Motor neuron (in vitro differentiated cells): ENCODE measurements around the gene DPYD. TPM values are rescaled to one million over a fixed set of nuclear protein-coding genes. Genes with fewer than 3 reads are reported as not detected.

Experiments used
- ATAC-seq, 8 experiments: fragments of 200-7000 bp; cut with Tn5 transposase; replicated peaks in 6 of 8; 2 replicates each; pipeline ENCODE4 v1.8.0; 2021; ENCODE audit warnings: mild to moderate bottlenecking in 8 of 8, moderate library complexity in 8 of 8
- H3K27ac ChIP-seq, 2 donors: fragments of 250-450 bp; sonication (Bioruptor Pico); 2 replicates each; pipeline ENCODE4 v1.9.0; 2021; ENCODE audit warnings: antibody characterized with exemption in 2 of 2, mild to moderate bottlenecking in 2 of 2, moderate library complexity in 1 of 2
- H3K4me1 ChIP-seq, 2 donors: fragments of 250-450 bp; sonication (Bioruptor Pico); replicated peaks in 1 of 2; 2 replicates each; pipeline ENCODE4 v1.6.1; 2021; ENCODE audit warnings: antibody characterized with exemption in 2 of 2, mild to moderate bottlenecking in 2 of 2, moderate library complexity in 1 of 2
- H3K4me3 ChIP-seq, 5 donors: fragments of 250-450 bp; sonication (Bioruptor Pico); 2 replicates each; pipeline ENCODE4 v1.9.0; 2021; ENCODE audit warnings: antibody characterized with exemption in 5 of 5, mild to moderate bottlenecking in 5 of 5, moderate library complexity in 4 of 5
- WGBS, 10 experiments: fragments of 450-650 bp; shearing (Covaris generic); methylation state at CpG; one replicate each; pipeline ENCODE4 v1.0.0; 2022; 5-methylcytosine and 5-hydroxymethylcytosine counted together
- in situ Hi-C, 9 experiments: fragments of 400-800 bp; cut with MboI; loops; one replicate each; pipeline ENCODE4 v1.15.0; 2021; ENCODE audit warnings: low sequenced_read_pairs in 9 of 9, low pct_unique_long_range_greater_than_20kb in 2 of 9; ENCODE audit not compliant: unreplicated experiment in 9 of 9
- total RNA-seq, 8 experiments: library from RNA; unstranded; fragments of 300-600 nt; gene quantifications; 2 replicates each; pipeline versions ENCODE4 v1.2.3 to v1.2.4, GENCODE V29; 2022

DPYD gene
- total RNA-seq, 8 experiments from 2014 or later, result 7.4 to 37.1 (median 14.2) TPM

DNA sequence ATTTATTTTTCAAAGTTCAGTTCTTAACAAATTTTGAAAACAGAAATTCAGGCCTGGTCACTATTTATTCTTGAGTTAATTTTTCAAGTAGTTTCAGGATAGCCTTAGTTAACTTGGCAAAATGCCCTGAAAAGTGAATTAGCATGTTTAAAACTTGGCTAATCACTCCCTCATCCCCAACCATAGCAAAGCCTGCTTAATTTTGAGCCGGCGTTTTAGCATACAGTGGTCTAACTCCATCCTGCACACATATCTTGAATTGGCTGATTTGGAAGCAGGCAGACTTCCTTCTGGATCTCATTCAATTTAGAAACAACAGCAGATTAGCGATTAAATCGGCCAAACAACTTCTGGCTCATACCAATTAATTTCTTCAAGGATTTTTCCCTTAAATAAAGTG lies 760.0 kb downstream of the DPYD start:
- in situ Hi-C loops, result no loop called here
- ATAC-seq, result peak in 2 of 8 experiments; percentile 16 to 34
- H3K4me1 ChIP-seq, result no peaks in the 10 kb centered on the region
- WGBS, 10 experiments, result 4 to 100% (median 77%) methylated on average over 2 to 4 of the region's 4 CpGs
- H3K4me3 ChIP-seq, result no peak overlapping the region
- H3K27ac ChIP-seq, result no peak overlapping the region

DNA sequence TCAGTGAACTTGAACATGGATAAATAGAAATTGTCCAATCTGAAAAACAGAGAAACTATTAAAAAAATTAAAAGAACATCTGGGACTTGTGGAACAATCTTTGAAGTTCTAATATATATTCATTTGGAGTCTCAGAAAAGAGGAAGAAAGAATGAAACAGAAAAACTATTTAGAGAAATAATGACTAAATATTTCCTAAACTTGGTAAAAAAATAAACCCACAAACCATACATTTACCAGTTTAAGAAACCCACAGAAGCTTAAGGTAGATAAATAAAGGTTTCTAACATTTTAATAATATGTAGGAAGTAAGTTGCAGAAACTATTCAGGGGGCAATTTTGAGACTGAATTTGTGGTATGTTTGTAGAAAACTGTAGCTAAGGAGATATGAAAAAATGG lies 761.5 kb downstream of the DPYD start:
- Histone ChIP-seq H3K4me1 (no peaks in the 10 kb centered on the region), H3K4me3 (no peak overlapping the region), H3K27ac (no peak overlapping the region)
- no peak for ATAC-seq
- in situ Hi-C loops, result no loop called here

DNA sequence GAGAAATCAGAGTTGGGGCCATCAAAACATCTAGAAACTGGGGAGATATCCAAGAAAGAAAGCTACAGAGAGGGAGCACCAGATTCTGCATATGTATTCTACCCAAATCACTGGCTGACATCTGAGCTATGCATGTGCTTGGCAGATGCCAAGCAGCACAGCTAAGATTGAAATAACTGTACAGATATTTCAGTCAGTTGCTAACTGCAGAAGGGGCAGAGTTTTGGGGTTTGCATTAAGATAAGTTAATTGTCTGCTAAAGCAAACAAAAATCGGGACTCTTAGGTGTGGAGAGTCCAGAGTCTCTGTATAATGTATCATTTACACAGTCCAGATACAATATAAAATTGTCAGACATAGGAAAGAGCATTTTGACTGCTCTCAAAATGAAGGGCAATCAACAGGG lies 762.1 kb downstream of the DPYD start:
- no peaks in the 10 kb centered on the region for H3K4me1 ChIP-seq
- H3K27ac ChIP-seq, result no peak overlapping the region
- in situ Hi-C loops, result no loop called here
- no peak overlapping the region for H3K4me3 ChIP-seq
- 33 to 86% (median 67%) methylated on average over 1 of the region's 1 CpG; no CpG with 5 or more reads in 3 of the 10 experiments for WGBS, 10 experiments
- peak in 3 of 8 experiments; percentile 55 to 62 (median 56) for ATAC-seq

DNA sequence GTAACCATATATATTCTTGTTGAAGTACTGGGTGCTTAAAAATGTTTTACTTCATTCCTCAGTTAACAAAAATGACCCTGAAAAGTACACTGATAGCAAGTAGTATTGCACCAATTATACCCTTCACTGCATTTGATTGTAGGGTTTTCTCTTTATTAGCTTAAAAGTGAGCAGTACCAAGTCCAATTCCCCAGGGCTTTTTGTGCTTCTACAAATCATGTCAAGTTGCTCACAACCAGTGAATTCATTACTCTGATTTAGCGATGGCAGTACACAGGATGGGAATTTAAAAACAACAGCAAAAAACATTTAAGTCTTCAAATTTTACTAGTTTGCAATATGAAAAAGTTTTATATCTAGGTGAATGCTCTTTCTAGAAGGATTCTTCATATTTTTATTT lies 762.8 kb downstream of the DPYD start:
- 14 to 100% (median 60%) methylated on average over 1 of the region's 1 CpG; no CpG with 5 or more reads in 1 of the 10 experiments for WGBS, 10 experiments
- Histone ChIP-seq H3K4me3 (no peak overlapping the region), H3K27ac (no peak overlapping the region), H3K4me1 (no peaks in the 10 kb centered on the region)
- ATAC-seq, result peak in 3 of 8 experiments; percentile 32 to 65 (median 62)
- in situ Hi-C loops, result no loop called here

DNA sequence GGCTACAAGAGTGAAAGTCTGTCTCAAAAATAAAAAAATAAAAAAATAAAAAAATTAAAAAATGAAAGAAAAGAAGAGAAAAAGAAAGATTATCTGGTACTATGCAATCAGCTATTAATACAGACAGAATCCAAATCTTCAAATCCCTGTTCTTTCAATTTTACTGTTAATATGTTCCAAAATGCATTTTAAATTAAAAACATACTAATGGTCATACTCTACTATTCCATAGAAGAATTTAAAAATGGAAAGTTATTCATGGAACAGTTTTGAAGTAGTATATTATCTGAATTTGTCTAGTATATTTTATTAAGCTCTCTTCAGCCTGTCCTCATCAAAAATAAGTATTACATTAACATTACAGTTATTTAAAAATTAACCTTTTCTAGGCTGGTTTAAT lies 769.2 kb downstream of the DPYD start:
- Histone ChIP-seq H3K27ac (no peak overlapping the region), H3K4me1 (no peaks in the 10 kb centered on the region), H3K4me3 (no peak overlapping the region)
- no peak for ATAC-seq
- in situ Hi-C loops, result no loop called here

GRCh38 chr1:97145321-97145956 lies 775.4 kb downstream of the DPYD start:
- peak; percentile 63 to 95 (median 90) for ATAC-seq
- peaks cover 13 to 15% of the 10 kb centered on the region in 2 donors for H3K4me1 ChIP-seq
- WGBS, 10 experiments, result 0 to 48% (median 29%) methylated on average over 1 to 6 of the region's 6 CpGs
- H3K27ac ChIP-seq, result no peak overlapping the region
- H3K4me3 ChIP-seq, result no peak overlapping the region
- in situ Hi-C loops, result no loop called here

- in situ Hi-C loops, result no loop called here
- ATAC-seq, result peak in 7 of 8 experiments; percentile 18 to 47 (median 31)
- H3K4me1 ChIP-seq, result peaks cover 13 to 15% of the 10 kb centered on the region in 2 donors
- H3K4me3 ChIP-seq, result no peak overlapping the region
- H3K27ac ChIP-seq, result no peak overlapping the region
Measured at GRCh38 chr1:97144527-97144926, 776.3 kb downstream of the DPYD start.

GRCh38 chr1:97143236-97143882 lies 777.5 kb downstream of the DPYD start:
- in situ Hi-C loops, result no loop called here
- WGBS, 10 experiments, result 71 to 100% (median 90%) methylated on average over 1 to 2 of the region's 2 CpGs; no CpG with 5 or more reads in 2 of the 10 experiments
- Histone ChIP-seq H3K4me3 (no peak overlapping the region), H3K27ac (no peak overlapping the region), H3K4me1 (peaks cover 20 to 23% of the 10 kb centered on the region in 2 donors)
- no peak for ATAC-seq

GRCh38 chr1:97140611-97141010 lies 780.2 kb downstream of the DPYD start:
- no peak for ATAC-seq
- Histone ChIP-seq H3K27ac (no peak overlapping the region), H3K4me1 (peaks cover 29 to 46% of the 10 kb centered on the region in 2 donors), H3K4me3 (no peak overlapping the region)
- in situ Hi-C loops, result no loop called here
- WGBS, 10 experiments, result 85 to 100% (median 98%) methylated on average over 1 to 3 of the region's 3 CpGs; no CpG with 5 or more reads in 3 of the 10 experiments

DNA sequence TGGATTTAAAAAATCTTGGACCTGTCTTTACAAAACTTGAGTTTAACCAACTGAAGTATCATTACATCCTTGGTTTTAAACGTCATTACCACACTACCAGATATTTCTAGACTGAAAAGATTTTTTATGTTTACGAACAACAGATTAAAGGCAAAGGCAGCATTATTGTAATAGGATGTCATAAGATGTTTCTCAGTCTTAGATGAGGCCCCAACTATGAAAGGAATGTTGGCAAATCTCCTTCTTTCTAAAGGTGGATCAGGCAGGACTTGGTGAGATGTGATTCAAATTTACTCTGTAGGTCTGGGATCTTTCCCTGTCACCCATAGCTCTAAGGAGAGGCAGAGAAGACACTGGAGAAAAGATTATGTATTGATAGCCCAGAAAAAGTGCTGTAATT lies 781.3 kb downstream of the DPYD start:
- Histone ChIP-seq H3K4me1 (peaks cover 20 to 35% of the 10 kb centered on the region in 2 donors), H3K27ac (no peak overlapping the region), H3K4me3 (no peak overlapping the region)
- WGBS, 10 experiments, result 60 to 100% (median 91%) methylated on average over 1 to 2 of the region's 2 CpGs
- no peak for ATAC-seq
- in situ Hi-C loops, result no loop called here

GRCh38 chr1:97138515-97139032 lies 782.3 kb downstream of the DPYD start:
- Histone ChIP-seq H3K27ac (no peak overlapping the region), H3K4me3 (no peak overlapping the region), H3K4me1 (peaks cover 20 to 34% of the 10 kb centered on the region in 2 donors)
- WGBS, 10 experiments, result 36 to 91% (median 63%) methylated on average over 1 to 4 of the region's 4 CpGs
- in situ Hi-C loops, result no loop called here
- peak in 7 of 8 experiments; percentile 20 to 70 (median 46) for ATAC-seq

GRCh38 chr1:97137862-97138514 lies 782.8 kb downstream of the DPYD start:
- Histone ChIP-seq H3K27ac (peak overlapping the region; percentile 0 to 23), H3K4me3 (no peak overlapping the region), H3K4me1 (peaks cover 20 to 34% of the 10 kb centered on the region in 2 donors)
- peak; percentile 86 to 100 (median 94) for ATAC-seq
- in situ Hi-C loops, result no loop called here
- WGBS, 10 experiments, result 56 to 85% (median 72%) methylated on average over 2 to 5 of the region's 5 CpGs; no CpG with 5 or more reads in 1 of the 10 experiments

DNA sequence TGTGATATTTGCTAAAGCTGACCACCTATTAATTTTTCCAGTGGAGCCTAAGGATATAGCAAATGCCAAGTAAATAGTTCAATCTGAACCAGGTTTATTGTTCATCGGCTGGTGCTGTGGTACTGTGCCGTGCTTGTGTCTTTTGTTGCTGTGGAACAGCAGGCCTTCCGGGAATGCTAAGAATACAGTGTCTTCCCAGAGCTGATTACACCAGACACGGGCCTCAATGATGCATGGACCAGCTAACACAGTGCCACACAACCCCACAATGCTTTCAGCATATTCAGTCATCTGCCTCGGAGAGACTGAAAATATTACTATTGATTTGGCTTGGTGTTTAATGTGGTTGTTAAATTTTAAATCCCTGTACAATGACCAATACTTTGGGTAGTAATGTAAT lies 783.8 kb downstream of the DPYD start:
- Histone ChIP-seq H3K4me3 (no peak overlapping the region), H3K4me1 (peaks cover 20 to 34% of the 10 kb centered on the region in 2 donors), H3K27ac (peak overlapping the region; percentile 9 to 48)
- in situ Hi-C loops, result no loop called here
- ATAC-seq, result peak in 5 of 8 experiments; percentile 60 to 88 (median 66)
- WGBS, 10 experiments, result 50 to 100% (median 77%) methylated on average over 1 to 5 of the region's 5 CpGs; no CpG with 5 or more reads in 2 of the 10 experiments
